ENCODE data around the gene ENPP1. TPM values are rescaled to one million over a fixed set of nuclear protein-coding genes. Genes with fewer than 3 reads are reported as not detected.

The ENPP1 gene
- total RNA-seq, 1 experiment from 2014 or later: 4.1 TPM

GRCh38 chr6:131816869-131817268, 9.0 kb downstream of the ENPP1 start:
- no peaks in the 10 kb centered on the region for H4K20me1 ChIP-seq (ENCODE audit: insufficient read depth)
- BruUV-seq (replicated peaks): no TSS peak
- H3K36me3 ChIP-seq (ENCODE audit: low read depth): no peaks in the 10 kb centered on the region
- no peaks in the 10 kb centered on the region for H3K9me2 ChIP-seq (ENCODE audit: insufficient read depth)
- H3K27me3 ChIP-seq (ENCODE audit: insufficient read depth, low read depth): no peaks in the 10 kb centered on the region
- no peak overlapping the region for H2AFZ ChIP-seq
- no peak overlapping the region for H3K27ac ChIP-seq
- CTCF ChIA-PET: no interaction called here
- H3K4me1 ChIP-seq (replicated peaks; ENCODE audit: insufficient read depth): no peaks in the 10 kb centered on the region
- intact Hi-C loops (cut with micrococcal nuclease; ENCODE audit: unreplicated experiment): no loop called here
- no peak for DNase-seq
- no peaks in the 10 kb centered on the region for H3F3A ChIP-seq (ENCODE audit: insufficient read depth, low read depth)
- no peak overlapping the region for H3K4me2 ChIP-seq
- no peaks in the 10 kb centered on the region for H3K79me2 ChIP-seq (ENCODE audit: low read depth)
- H3K4me3 ChIP-seq: no peak overlapping the region
- TF ChIP-seq EZH2 (IDR thresholded peaks at IDR 0.05; ENCODE audit: low read depth): no peak
- no peak for TF ChIP-seq CTCF (conservative IDR thresholded peaks at IDR 0.05)
- POLR2A ChIA-PET (ENCODE audit: unreplicated experiment): no interaction called here
- no peaks in the 10 kb centered on the region for H3K9me3 ChIP-seq (ENCODE audit: insufficient read depth, low read depth)

GRCh38 chr6:131819572-131820124, 11.8 kb downstream of the ENPP1 start:
- DNase-seq: no peak
- no peaks in the 10 kb centered on the region for H3K4me1 ChIP-seq (replicated peaks; ENCODE audit: insufficient read depth)
- intact Hi-C loops (cut with micrococcal nuclease; ENCODE audit: unreplicated experiment): no loop called here
- no peaks in the 10 kb centered on the region for H3K79me2 ChIP-seq (ENCODE audit: low read depth)
- H4K20me1 ChIP-seq (ENCODE audit: insufficient read depth): no peaks in the 10 kb centered on the region
- H3K9me2 ChIP-seq (ENCODE audit: insufficient read depth): no peaks in the 10 kb centered on the region
- no peaks in the 10 kb centered on the region for H3K27me3 ChIP-seq (ENCODE audit: insufficient read depth, low read depth)
- H3K4me3 ChIP-seq: no peak overlapping the region
- no peak overlapping the region for H3K27ac ChIP-seq
- H3K9me3 ChIP-seq (ENCODE audit: insufficient read depth, low read depth): no peaks in the 10 kb centered on the region
- BruUV-seq (replicated peaks): no TSS peak
- TF ChIP-seq CTCF (conservative IDR thresholded peaks at IDR 0.05) (no peak), EZH2 (IDR thresholded peaks at IDR 0.05; ENCODE audit: low read depth) (no peak)
- H3K4me2 ChIP-seq: no peak overlapping the region
- H2AFZ ChIP-seq: no peak overlapping the region
- no peaks in the 10 kb centered on the region for H3K36me3 ChIP-seq (ENCODE audit: low read depth)
- ChIA-PET POLR2A (ENCODE audit: unreplicated experiment) (no interaction called here), CTCF (no interaction called here)
- H3F3A ChIP-seq (ENCODE audit: insufficient read depth, low read depth): no peaks in the 10 kb centered on the region

- TF ChIP-seq CTCF (conservative IDR thresholded peaks at IDR 0.05) (no peak), EZH2 (IDR thresholded peaks at IDR 0.05; ENCODE audit: low read depth) (no peak)
- Histone ChIP-seq H3K9me3 (ENCODE audit: insufficient read depth, low read depth) (no peaks in the 10 kb centered on the region), H3K27ac (no peak overlapping the region), H3K4me3 (no peak overlapping the region), H3F3A (ENCODE audit: insufficient read depth, low read depth) (no peaks in the 10 kb centered on the region), H3K9me2 (ENCODE audit: insufficient read depth) (no peaks in the 10 kb centered on the region), H3K4me1 (replicated peaks; ENCODE audit: insufficient read depth) (no peaks in the 10 kb centered on the region), H3K4me2 (no peak overlapping the region), H4K20me1 (ENCODE audit: insufficient read depth) (no peaks in the 10 kb centered on the region), H3K79me2 (ENCODE audit: low read depth) (no peaks in the 10 kb centered on the region), H3K27me3 (ENCODE audit: insufficient read depth, low read depth) (no peaks in the 10 kb centered on the region), H3K36me3 (ENCODE audit: low read depth) (no peaks in the 10 kb centered on the region), H2AFZ (no peak overlapping the region)
- no TSS peak for BruUV-seq (replicated peaks)
- DNase-seq: no peak
- POLR2A ChIA-PET (ENCODE audit: unreplicated experiment): no interaction called here
- CTCF ChIA-PET: no interaction called here
- intact Hi-C loops (cut with micrococcal nuclease; ENCODE audit: unreplicated experiment): no loop called here
Observed at GRCh38 chr6:131821010-131821807, 13.4 kb downstream of the ENPP1 start.
